Loucy (cell line): Measurements from ENCODE around the gene IQCH.

Experiments used
- EZH2phosphoT487 ChIP-seq: fragments of 200-600 bp; IDR thresholded peaks from 2 replicates; pipeline ENCODE4 v1.6.1; 2018; ENCODE audit warnings: antibody characterized with exemption, mild to moderate bottlenecking, moderate library complexity, borderline replicate concordance
- TF ChIP-seq, protein P1 (sequence below): fragments of 200-600 bp; sonication (generic); conservative IDR thresholded peaks from 2 replicates; pipeline ENCODE4 v1.5.1; 2014; ENCODE audit warnings: mild to moderate bottlenecking, antibody characterized with exemption, low read length

DNA sequence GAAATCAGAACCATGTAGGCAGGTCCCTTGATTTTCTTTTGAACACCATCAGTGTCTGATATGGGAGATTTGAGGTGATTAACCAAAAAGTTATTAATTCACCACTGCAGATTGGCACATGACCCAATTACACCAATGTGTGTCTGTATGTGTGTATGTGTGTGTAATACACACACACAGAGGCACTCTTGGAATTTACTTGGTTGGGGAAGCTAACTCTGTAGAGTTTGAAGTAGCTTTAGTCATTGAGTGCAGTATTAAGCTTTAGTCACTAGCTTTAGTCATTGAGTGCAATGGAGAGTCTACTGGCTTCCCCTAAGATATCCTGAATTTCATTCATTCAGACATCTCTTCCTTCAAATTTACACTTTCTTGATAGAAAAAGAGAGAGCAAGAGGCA lies 156.9 kb downstream of the IQCH start:
- TF ChIP-seq, protein P1, sequence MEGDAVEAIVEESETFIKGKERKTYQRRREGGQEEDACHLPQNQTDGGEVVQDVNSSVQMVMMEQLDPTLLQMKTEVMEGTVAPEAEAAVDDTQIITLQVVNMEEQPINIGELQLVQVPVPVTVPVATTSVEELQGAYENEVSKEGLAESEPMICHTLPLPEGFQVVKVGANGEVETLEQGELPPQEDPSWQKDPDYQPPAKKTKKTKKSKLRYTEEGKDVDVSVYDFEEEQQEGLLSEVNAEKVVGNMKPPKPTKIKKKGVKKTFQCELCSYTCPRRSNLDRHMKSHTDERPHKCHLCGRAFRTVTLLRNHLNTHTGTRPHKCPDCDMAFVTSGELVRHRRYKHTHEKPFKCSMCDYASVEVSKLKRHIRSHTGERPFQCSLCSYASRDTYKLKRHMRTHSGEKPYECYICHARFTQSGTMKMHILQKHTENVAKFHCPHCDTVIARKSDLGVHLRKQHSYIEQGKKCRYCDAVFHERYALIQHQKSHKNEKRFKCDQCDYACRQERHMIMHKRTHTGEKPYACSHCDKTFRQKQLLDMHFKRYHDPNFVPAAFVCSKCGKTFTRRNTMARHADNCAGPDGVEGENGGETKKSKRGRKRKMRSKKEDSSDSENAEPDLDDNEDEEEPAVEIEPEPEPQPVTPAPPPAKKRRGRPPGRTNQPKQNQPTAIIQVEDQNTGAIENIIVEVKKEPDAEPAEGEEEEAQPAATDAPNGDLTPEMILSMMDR = no peak
- TF ChIP-seq EZH2phosphoT487 = no peak
